ENCODE data around the gene IL23A.

The IL23A gene

DNA sequence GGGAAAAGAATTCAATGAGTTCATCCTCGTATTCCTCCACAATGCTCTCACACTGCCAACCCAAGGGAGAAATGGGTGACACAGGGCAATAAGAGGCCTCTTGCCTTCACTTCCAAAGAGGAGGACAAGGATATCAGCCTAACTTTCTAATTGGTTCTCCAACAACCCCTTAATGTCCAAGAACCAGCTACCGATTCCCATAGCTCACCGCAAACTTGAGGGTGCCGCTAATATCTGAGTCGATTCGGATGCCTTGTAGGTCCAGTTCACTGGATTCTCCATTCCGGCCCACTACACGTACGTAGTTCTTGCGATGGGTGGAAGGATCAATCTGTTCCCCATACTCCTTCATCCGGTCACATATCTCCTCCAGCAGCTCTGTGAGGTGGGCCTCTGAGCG is 27.7 kb upstream of the IL23A start:
- H3K4me3 ChIP-seq (IDR thresholded peaks at IDR 0.05; ENCODE audit: insufficient read depth, low read depth, low read length), result no peak overlapping the region
- no peak overlapping the region for H3K4me2 ChIP-seq
- no peaks in the 10 kb centered on the region for H4K20me1 ChIP-seq (ENCODE audit: insufficient read depth)
- no peaks in the 10 kb centered on the region for H3K27me3 ChIP-seq (ENCODE audit: insufficient read depth, low read depth)
- peaks cover 12% of the 10 kb centered on the region for H3K4me1 ChIP-seq (ENCODE audit: low read depth, poor library complexity, severe bottlenecking)
- H3K27ac ChIP-seq, result no peak overlapping the region
- H3K36me3 ChIP-seq (ENCODE audit: insufficient read depth), result peaks cover 7% of the 10 kb centered on the region; the same call in 1 of the 2 replicates
- no peak overlapping the region for H2AFZ ChIP-seq (ENCODE audit: low read depth)
- no peak overlapping the region for H3K9ac ChIP-seq
- TF ChIP-seq, protein P1, sequence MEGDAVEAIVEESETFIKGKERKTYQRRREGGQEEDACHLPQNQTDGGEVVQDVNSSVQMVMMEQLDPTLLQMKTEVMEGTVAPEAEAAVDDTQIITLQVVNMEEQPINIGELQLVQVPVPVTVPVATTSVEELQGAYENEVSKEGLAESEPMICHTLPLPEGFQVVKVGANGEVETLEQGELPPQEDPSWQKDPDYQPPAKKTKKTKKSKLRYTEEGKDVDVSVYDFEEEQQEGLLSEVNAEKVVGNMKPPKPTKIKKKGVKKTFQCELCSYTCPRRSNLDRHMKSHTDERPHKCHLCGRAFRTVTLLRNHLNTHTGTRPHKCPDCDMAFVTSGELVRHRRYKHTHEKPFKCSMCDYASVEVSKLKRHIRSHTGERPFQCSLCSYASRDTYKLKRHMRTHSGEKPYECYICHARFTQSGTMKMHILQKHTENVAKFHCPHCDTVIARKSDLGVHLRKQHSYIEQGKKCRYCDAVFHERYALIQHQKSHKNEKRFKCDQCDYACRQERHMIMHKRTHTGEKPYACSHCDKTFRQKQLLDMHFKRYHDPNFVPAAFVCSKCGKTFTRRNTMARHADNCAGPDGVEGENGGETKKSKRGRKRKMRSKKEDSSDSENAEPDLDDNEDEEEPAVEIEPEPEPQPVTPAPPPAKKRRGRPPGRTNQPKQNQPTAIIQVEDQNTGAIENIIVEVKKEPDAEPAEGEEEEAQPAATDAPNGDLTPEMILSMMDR (conservative IDR thresholded peaks at IDR 0.05; ENCODE audit: low read depth, low read length), result no peak
- H3K79me2 ChIP-seq (ENCODE audit: insufficient read depth, low read depth), result peaks cover 22% of the 10 kb centered on the region

GRCh38 chr12:56315249-56315621 is 23.4 kb upstream of the IL23A start:
- peak overlapping the region; percentile 73 for H2AFZ ChIP-seq (ENCODE audit: low read depth)
- peaks cover 22% of the 10 kb centered on the region for H3K79me2 ChIP-seq (ENCODE audit: insufficient read depth, low read depth)
- H3K4me2 ChIP-seq, result peak overlapping the region; percentile 91
- peaks cover 24% of the 10 kb centered on the region for H3K4me1 ChIP-seq (ENCODE audit: low read depth, poor library complexity, severe bottlenecking)
- peak overlapping the region; percentile 76 for H3K27ac ChIP-seq
- TF ChIP-seq, protein P1 (conservative IDR thresholded peaks at IDR 0.05; ENCODE audit: low read depth, low read length), result no peak
- peaks cover 7% of the 10 kb centered on the region; the same call in 1 of the 2 replicates for H3K36me3 ChIP-seq (ENCODE audit: insufficient read depth)
- no peaks in the 10 kb centered on the region for H4K20me1 ChIP-seq (ENCODE audit: insufficient read depth)
- H3K27me3 ChIP-seq (ENCODE audit: insufficient read depth, low read depth), result no peaks in the 10 kb centered on the region
- peak overlapping the region; percentile 51 for H3K4me3 ChIP-seq (IDR thresholded peaks at IDR 0.05; ENCODE audit: insufficient read depth, low read depth, low read length)
- peak overlapping the region; percentile 84 for H3K9ac ChIP-seq

DNA sequence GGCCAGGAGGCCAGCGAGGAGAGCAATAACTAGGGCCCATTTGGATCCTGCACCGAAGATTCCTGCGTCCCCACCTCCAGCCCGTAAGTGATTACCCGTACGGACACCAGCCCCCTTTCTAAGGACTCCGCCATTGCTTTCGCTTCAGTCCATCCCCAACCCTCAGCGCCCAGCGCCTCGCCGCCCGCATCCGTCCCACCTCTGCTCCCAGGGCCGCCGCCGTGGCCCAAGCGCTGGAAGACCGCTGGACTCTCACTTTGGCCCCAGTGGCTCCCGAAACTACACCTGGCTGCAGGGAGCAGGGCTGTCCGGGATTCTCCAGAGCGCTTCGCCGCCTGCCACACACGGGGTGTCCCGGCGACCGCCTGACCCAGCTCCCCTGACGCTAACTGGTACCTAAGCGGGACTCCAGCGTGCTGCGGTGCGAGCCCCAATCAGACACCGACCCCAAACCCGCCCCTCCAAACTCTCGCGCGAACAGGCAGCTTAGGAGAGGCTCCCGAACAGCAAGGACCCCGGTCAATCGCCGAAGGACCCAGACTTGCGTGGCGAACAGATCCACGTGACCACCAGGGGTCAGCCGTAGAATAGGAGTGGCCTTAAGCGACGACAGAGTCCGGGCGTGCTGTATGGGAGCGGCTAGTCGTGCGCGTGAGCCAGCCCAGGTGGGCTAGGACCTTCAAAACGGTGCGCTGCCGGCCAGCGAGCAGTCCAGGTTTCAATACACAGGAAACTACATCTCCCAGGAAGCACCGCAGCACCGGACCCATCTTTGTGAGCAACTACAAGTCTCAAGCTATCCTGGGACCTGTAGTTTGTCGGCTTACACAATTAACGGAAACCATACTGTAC is 22.8 kb upstream of the IL23A start, which contains the start of gene CNPY2:
CNPY2 (minus strand) TSS at position 367 of the 852 bp plus-strand sequence. CDS start 771 bp downstream, outside the sequence.
- Histone ChIP-seq H3K27ac (peak within 1 kb of the TSS; percentile 76), H3K79me2 (ENCODE audit: insufficient read depth, low read depth) (peaks cover 22% of the 10 kb centered on the region), H3K27me3 (ENCODE audit: insufficient read depth, low read depth) (no peaks in the 10 kb centered on the region), H3K4me3 (IDR thresholded peaks at IDR 0.05; ENCODE audit: insufficient read depth, low read depth, low read length) (peak within 1 kb of the TSS; percentile 72), H3K36me3 (ENCODE audit: insufficient read depth) (peaks cover 7% of the 10 kb centered on the region; the same call in 1 of the 2 replicates), H3K4me1 (ENCODE audit: low read depth, poor library complexity, severe bottlenecking) (peaks cover 25% of the 10 kb centered on the region), H2AFZ (ENCODE audit: low read depth) (peak within 1 kb of the TSS; percentile 73), H4K20me1 (ENCODE audit: insufficient read depth) (no peaks in the 10 kb centered on the region), H3K4me2 (peak within 1 kb of the TSS; percentile 91), H3K9ac (peak within 1 kb of the TSS; percentile 84)
- TF ChIP-seq, protein P1 (conservative IDR thresholded peaks at IDR 0.05; ENCODE audit: low read depth, low read length), result peak; percentile 50

DNA sequence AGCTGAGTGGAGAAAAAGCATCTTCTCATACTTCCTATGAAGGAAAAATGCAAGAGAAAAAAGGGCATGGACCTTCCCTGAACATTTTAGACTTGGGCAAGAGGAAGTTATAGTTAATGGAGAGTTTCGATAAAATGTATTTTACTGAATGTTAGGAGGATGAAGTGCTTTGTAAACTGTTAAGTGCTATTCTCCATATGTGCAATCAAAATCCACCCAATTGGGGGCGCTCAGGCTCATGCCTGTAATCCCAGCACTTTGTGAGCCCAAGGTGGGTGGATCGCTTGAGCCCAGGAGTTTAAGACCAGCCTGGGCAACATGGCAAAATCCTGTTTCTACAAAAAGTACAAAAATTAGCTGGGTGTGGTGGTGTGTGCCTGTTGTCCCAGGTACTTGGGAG is 21.0 kb upstream of the IL23A start:
- TF ChIP-seq, protein P1 (conservative IDR thresholded peaks at IDR 0.05; ENCODE audit: low read depth, low read length), result peak; percentile 38
- H3K4me3 ChIP-seq (IDR thresholded peaks at IDR 0.05; ENCODE audit: insufficient read depth, low read depth, low read length), result no peak overlapping the region
- peaks cover 7% of the 10 kb centered on the region; the same call in 1 of the 2 replicates for H3K36me3 ChIP-seq (ENCODE audit: insufficient read depth)
- H4K20me1 ChIP-seq (ENCODE audit: insufficient read depth), result no peaks in the 10 kb centered on the region
- no peak overlapping the region for H3K4me2 ChIP-seq
- H3K79me2 ChIP-seq (ENCODE audit: insufficient read depth, low read depth), result peaks cover 22% of the 10 kb centered on the region
- H3K9ac ChIP-seq, result no peak overlapping the region
- no peak overlapping the region for H2AFZ ChIP-seq (ENCODE audit: low read depth)
- H3K27me3 ChIP-seq (ENCODE audit: insufficient read depth, low read depth), result no peaks in the 10 kb centered on the region
- H3K27ac ChIP-seq, result no peak overlapping the region
- H3K4me1 ChIP-seq (ENCODE audit: low read depth, poor library complexity, severe bottlenecking), result peaks cover 31% of the 10 kb centered on the region
